HG03175 (cell line): ENCODE results near the gene SPRR5.

Experiments
- ATAC-seq: cut with Tn5 transposase; IDR thresholded peaks from one replicate; pipeline ENCODE4 v1.9.1; 2021; ENCODE audit warnings: mild to moderate bottlenecking, moderate library complexity; ENCODE audit not compliant: unreplicated experiment

SPRR5 gene, protein sequence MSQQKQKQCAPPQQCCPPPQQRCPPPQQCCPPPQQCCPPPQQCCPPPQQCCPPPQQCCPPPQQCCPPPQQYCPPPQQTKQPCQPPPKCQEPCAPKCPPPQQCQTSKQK

DNA sequence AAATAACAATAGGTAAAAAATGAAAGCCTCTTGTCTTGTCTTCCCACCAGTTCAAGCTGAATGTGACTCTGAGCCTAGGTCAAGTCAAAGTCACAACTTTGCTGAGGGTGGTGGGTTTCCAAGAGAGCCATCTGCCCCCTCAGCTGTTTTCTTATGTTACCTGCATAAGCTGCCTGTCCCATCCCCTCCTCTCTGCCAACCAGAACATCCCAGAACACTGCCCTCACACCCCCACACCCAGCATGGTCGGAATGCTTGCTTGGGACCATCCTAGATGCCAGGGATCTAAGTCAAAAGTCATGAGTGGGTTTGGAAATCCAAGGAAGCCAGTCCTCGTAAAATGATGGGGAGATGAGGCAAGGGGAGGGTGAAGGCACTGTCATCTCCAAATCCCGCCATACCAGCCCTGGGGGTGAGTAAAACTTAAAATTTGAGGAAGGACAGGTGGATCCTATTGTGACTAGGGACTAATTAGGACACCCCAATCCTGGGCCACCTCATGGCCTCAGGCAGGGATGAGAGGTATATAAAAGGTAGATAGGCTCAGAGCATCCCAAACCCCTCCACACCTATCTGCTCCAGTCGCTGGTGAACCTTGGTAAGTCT, at the start of gene SPRR5:
Gene SPRR5, plus strand, starts transcription at position 556 of the 606 bp plus-strand sequence. CDS start 1,349 bp downstream, outside the sequence.
- ATAC-seq: no peak

DNA sequence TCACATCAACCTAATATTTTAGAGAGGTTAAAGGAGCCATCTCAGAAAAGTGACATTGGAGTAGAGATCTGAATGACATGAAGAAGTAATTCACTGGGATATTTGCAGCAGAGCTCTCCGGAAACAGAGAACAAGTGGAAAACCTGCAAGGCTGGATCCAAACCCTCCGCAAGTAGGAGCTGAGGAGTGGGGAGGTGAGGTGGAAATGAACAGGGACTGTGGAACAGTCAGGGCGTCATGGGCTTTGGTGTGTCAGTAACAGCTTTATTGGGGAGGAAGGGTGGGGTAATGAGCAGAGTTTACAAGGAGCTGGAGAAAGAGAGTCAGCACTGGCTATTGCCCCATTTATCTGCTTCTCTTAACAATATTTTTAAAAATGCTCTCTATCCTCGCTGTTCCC, 48.0 kb upstream of the SPRR5 start:
- ATAC-seq: no peak

GRCh38 chr1:152899883-152900282, 47.1 kb upstream of the SPRR5 start:
- ATAC-seq: no peak

DNA sequence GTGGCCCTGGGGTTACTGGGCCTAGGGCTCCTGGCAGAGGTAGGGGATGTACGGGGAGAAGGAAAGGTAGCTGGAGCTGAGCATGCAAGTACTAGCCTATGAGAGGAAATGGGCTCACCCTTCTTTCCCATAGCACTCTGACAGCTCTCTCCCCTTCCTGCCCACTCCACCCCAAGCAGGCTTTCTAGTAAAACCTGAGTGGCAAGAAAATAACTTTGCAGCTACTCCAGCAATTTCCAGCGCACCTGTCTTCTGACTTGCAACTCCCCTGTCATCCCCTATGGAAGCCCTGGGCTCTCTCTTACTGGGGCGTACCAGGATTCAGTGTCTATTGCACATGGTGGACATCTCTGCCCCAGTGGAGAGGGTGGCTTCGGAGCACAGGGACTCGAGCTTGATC, 45.4 kb upstream of the SPRR5 start:
- no peak for ATAC-seq

DNA sequence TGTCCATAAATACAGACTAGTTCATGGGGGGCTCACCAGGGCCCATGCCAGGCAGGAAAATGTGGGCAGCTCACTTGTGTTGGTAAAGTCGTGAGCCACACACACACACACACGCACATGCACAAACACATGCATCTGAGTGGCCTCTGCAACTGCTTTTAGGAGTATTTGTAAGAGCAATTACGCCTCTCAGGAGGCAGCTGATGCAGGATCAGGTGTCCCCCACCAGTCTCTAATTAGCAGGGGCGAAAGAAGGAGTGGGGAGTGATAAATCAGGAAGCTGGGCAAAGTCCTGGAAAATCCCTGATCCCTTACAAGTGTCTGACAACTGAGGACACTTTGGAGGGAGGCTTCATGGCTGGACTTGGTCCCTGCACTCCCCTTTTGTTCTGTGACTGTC, 44.4 kb upstream of the SPRR5 start:
- ATAC-seq: no peak

GRCh38 chr1:152904688-152905440, 42.1 kb upstream of the SPRR5 start:
- ATAC-seq: no peak

DNA sequence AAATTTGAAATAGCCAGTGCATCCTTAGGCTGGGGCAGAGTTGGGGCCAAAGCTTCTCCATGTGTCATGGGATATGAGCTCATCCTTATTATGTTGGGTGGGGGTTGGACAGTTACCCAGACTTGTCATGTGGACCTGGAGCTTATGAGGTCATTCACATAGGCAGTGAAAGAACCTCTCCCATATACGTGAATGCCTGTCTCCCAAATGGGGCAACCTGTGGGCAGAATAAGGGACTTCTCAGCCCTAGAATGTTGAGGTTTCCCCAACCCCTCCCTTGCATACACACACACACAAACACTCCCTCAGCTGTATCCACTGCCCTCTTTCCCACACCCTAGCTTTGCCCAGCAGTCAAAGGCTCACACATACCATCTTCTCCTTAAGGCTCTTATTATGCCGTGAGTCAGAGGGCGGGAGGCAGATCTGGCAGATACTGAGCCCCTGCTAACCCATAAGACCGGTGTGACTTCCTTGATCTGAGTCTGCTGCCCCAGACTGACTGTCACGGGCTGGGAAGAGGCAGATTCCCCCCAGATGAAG, 40.9 kb upstream of the SPRR5 start:
- ATAC-seq: no peak

GRCh38 chr1:152907686-152908601, 39.1 kb upstream of the SPRR5 start, which contains the start of gene IVL:
Gene IVL, plus strand, starts transcription at chr1:152908546. Its CDS starts 1,252 bp downstream, at chr1:152909798.
- ATAC-seq: peak; percentile 39

DNA sequence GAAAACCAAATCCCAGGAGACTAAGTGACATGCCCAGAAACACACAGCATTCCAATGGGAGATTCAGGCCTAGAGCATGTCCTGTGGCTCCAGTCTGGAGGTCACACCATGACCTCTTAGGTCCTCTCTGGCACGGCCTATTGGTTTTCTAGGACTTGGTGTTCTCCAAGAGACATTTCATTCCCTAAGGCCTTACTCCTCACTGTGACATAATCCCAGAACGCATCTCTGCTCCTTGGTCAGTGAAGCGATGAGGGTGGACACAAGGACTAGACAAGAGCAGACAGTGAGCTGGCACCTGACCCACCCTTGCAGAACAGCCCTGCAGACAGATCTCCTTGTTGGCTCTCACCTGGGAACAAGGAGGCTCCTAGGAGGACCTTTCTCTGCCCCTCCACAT, 37.8 kb upstream of the SPRR5 start:
- ATAC-seq: no peak

DNA sequence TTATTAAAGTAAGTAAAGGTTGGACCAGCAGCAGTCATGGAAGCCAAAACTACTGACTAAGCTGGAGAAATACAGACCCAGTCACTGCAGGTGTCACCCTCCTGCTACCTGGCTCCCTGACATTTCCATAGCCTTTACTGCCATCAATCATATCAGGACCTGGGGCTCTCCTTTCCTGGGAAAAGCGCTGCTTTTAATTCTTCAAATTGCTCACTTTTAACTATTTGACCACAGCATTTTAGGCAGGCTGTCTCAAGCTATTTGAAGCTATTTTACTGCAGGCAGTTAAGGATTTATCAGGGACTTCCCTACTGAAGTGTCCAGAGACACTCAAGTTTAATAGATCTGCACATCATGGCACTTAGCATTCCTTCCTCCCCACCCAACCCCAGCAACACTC, 34.5 kb upstream of the SPRR5 start:
- no peak for ATAC-seq

DNA sequence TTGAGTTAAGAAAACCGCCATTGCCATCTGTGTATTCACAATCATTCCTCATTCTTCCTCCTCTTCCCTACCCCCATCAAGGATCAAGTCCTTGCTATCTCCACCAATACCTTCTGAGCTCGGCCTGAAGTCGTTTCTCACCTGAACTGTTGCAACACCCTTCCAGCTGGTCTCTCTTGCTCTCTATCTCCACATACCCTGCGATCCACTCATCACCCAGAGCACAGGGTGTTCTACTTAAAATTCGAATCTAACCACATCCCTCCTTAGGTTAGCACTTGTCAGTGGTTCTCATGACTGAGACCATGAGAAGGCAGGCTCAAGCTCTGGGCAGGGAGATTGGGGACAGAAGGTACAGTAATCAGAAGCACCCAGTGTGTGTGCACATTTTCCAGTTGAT, 34.1 kb upstream of the SPRR5 start:
- ATAC-seq: no peak

DNA sequence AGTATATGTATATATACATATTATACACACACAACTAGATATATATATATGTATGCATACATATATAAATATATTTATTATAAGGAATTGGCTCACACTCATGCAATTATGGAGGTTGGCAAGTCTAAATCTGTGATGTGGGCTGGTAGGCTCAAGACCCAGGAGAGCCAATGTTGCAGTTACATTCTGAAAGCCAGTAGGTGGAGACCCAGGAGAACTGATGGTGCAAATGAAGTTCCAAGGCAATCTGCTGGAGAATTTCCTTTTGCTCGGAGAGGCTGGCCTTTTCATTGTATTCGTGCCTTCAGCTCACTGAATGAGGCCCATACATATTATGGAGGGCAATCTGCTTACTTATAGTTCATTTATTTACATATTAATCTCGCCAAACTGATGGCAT, 29.2 kb upstream of the SPRR5 start:
- no peak for ATAC-seq

GRCh38 chr1:152919071-152919470, 27.9 kb upstream of the SPRR5 start:
- no peak for ATAC-seq

DNA sequence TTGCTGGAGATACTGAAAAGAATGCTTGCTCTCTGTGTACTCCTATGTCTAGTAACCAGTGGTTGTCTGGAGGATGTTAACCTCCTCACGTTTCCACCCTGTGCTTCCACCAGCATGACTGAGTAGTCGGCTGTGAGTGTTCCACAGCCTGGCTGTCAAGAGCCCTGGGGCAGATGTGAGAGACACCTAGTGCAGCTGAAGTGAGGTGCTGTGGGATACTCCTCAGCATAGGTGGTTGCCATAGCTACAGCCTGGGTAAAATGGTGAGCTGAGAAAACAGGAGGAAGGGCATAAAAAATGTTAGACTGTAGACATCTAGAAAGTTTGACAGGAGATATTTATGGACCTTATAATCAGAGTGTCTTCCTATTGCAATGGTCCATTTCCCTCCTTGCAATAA, 22.8 kb upstream of the SPRR5 start:
- no peak for ATAC-seq

- ATAC-seq: no peak
Observed at GRCh38 chr1:152926091-152926490, 20.9 kb upstream of the SPRR5 start.

GRCh38 chr1:152928671-152929070, 18.3 kb upstream of the SPRR5 start:
- ATAC-seq: no peak

- ATAC-seq: no peak
Observed at GRCh38 chr1:152932170-152932811, 14.7 kb upstream of the SPRR5 start.

- no peak for ATAC-seq
Observed at GRCh38 chr1:152933196-152933595, 13.8 kb upstream of the SPRR5 start.

- ATAC-seq: no peak
Observed at GRCh38 chr1:152940614-152941013, 6.4 kb upstream of the SPRR5 start.

DNA sequence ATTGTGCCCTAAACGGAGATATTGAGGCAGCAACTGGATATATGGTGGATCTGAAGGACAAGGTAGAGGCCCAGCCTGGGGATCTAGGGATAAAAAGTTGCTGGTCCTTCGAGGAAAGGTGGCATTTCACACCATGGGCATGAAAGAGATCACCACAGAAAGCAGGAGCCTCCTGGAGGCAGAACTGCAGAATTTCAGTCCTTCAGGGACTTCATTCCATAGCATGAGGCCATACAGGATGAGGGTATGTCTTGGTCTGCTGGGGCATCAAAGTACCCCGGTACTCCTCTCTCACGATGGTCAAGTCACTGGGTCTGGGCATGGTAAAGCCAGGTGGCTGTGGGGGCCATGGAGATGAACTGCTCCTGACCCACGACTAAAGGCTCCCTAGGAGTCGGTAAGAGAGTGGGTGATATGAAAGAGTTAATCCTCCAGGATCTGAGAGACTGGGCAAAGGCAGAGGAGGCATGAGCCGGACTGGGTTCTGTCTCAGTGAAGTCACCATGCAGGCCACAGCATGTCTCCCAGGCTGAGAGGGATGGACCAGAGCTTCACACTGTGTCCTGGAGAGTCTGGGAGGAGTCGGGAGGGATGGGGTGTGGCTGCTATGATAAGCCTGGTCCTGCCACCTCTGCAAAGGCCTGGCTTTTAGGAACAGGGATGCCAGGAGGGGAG, 5.8 kb upstream of the SPRR5 start:
- no peak for ATAC-seq
